Transverse colon (tissue), 4 donors: Measurements from ENCODE around the gene GNAI3. TPM values are rescaled to one million over a fixed set of nuclear protein-coding genes. Genes with fewer than 3 reads are reported as not detected.

ENCODE experiments used
- DNase-seq: peaks from one replicate; pipeline ENCODE4 v3.0.0-alpha.2; 2019
- H3K27ac ChIP-seq, 4 donors: fragments of 200-600 bp; sonication (generic); 2 replicates each; pipeline ENCODE4 v1.5.1; 2016 to 2018; ENCODE audit warnings: inconsistent platforms in 4 of 4
- H3K27me3 ChIP-seq: fragments of 200-600 bp; sonication (generic); 2 replicates; pipeline ENCODE4 v1.5.1; 2017; ENCODE audit warnings: inconsistent platforms
- H3K36me3 ChIP-seq, 4 donors: fragments of 200-600 bp; sonication (generic); 2 replicates each; pipeline ENCODE4 v1.5.1; 2017 to 2019; ENCODE audit warnings: inconsistent platforms in 4 of 4
- H3K4me1 ChIP-seq, 4 donors: fragments of 200-600 bp; sonication (generic); 2 replicates each; pipeline ENCODE4 v1.5.1; 2017 to 2020; ENCODE audit warnings: inconsistent platforms in 4 of 4
- H3K4me3 ChIP-seq, 4 donors: fragments of 200-600 bp; sonication (generic); 1 replicate in 1 of 4; 2 replicates in 3 of 4; pipeline versions ENCODE4 v1.5.1 to v1.6.1; 2017 to 2019; ENCODE audit warnings: inconsistent platforms in 4 of 4
- H3K9me3 ChIP-seq, 2 donors: fragments of 200-600 bp; sonication (generic); 2 replicates each; pipeline ENCODE4 v1.5.1; 2017 to 2019; ENCODE audit warnings: inconsistent platforms in 2 of 2
- EP300 ChIP-seq: sonication (generic); formaldehyde crosslinking; IDR thresholded peaks from one replicate; pipeline ENCODE4 v1.6.1; 2017; ENCODE audit warnings: antibody characterized with exemption, low read depth
- POLR2A ChIP-seq: fragments of 450-650 bp; IDR thresholded peaks from one replicate; pipeline ENCODE4 v1.6.1; 2016; ENCODE audit warnings: antibody characterized with exemption, mild to moderate bottlenecking, moderate library complexity
- POLR2AphosphoS5 ChIP-seq, 3 donors: sonication (generic); formaldehyde crosslinking; IDR thresholded peaks; one replicate each; pipeline ENCODE4 v1.6.1; 2016; ENCODE audit warnings: antibody characterized with exemption in 3 of 3
- WGBS, 2 donors: methylation state at CpG; one replicate each; pipeline ENCODE4 v1.1.5; 2018; ENCODE audit warnings: low coverage in 1 of 2; 5-methylcytosine and 5-hydroxymethylcytosine counted together
- in situ Hi-C, 4 donors: fragments of 200-750 bp; cut with MboI; loops; one replicate each; pipeline versions ENCODE4 v1.15.0 to v1.15.1; 2017; ENCODE audit warnings: low sequenced_read_pairs in 3 of 4, low pct_ligation_motif_present in 1 of 4, low pct_unique_long_range_greater_than_20kb in 1 of 4
- intact Hi-C: fragments of 100-400 bp; cut with DNase I; formaldehyde crosslinking; loops from one replicate; pipeline ENCODE4 v1.15.1; 2023; ENCODE audit warnings: low total_unique reads
- total RNA-seq, 4 donors: library from RNA; depleted of rRNA; stranded (reverse); fragments of >200 nt; gene quantifications; one replicate each; pipeline ENCODE4 v1.1.0, GENCODE V29; 2016
- TF ChIP-seq, protein P1 (sequence below), 5 experiments: fragments of 200-600 bp in 3 of 5; fragments of 450-650 bp in 2 of 5; sonication (generic) in 3 of 5; IDR thresholded peaks; 1 replicate in 2 of 5; 2 replicates in 3 of 5; pipeline ENCODE4 v1.5.1; 2016 to 2017; ENCODE audit warnings: antibody characterized with exemption in 5 of 5, inconsistent platforms in 3 of 5, mild to moderate bottlenecking in 2 of 5, moderate library complexity in 1 of 5

The GNAI3 gene
- total RNA-seq, 4 donors from 2014 or later: 2.2 to 7.5 (median 5.1) TPM

DNA sequence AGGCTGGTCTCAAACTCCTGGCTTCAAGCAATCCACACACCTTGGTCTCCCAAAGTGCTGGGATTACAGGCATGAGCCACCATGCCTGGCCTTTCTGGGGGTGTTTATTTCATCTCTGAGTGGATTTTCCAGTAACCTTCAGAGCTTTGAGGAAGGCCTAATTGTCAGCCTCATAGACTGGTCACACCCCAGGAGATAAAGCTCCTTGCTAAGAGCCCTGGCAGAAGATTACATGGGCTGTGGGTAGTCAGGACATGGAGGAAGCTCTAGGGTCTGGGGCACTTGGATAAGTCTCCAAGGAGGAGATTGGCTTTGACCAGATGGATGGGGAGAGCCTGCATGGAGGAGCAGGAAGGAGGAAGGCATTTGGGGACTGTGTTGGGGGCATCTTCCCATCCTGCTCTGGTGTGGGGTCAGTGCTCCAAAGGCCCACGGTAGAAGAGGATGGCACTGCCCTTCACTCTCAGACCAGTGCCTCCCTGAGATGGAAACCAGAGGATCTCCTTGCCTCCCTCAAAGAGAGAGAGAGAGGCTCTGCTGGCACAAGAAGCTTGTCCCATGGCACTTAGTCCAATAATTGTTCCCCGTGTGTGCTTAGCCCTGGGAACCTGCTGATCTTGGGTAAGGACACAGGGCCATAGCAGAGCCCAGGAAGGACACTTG, 92.8 kb downstream of the GNAI3 start:
- H3K9me3 ChIP-seq: no peaks in the 10 kb centered on the region
- DNase-seq: no peak
- H3K36me3 ChIP-seq: no peaks in the 10 kb centered on the region
- no peaks in the 10 kb centered on the region for H3K27me3 ChIP-seq
- no peak overlapping the region for H3K27ac ChIP-seq
- peaks cover 2 to 13% (median 8%) of the 10 kb centered on the region in 4 donors for H3K4me1 ChIP-seq
- 78 to 80% methylated on average over 1 to 2 of the region's 2 CpGs for WGBS, 2 donors
- in situ Hi-C loops (loop anchor here in 1 of 4 donors (5.0 kb wide), 1 partner anchor 131 kb away; no protein-coding TSS in a partner anchor), intact Hi-C loops (loop anchor here (5.0 kb wide), 1 partner anchor 131 kb away; no protein-coding TSS in a partner anchor)
- H3K4me3 ChIP-seq: no peak overlapping the region
- no peak for TF ChIP-seq POLR2A
- TF ChIP-seq, protein P1, sequence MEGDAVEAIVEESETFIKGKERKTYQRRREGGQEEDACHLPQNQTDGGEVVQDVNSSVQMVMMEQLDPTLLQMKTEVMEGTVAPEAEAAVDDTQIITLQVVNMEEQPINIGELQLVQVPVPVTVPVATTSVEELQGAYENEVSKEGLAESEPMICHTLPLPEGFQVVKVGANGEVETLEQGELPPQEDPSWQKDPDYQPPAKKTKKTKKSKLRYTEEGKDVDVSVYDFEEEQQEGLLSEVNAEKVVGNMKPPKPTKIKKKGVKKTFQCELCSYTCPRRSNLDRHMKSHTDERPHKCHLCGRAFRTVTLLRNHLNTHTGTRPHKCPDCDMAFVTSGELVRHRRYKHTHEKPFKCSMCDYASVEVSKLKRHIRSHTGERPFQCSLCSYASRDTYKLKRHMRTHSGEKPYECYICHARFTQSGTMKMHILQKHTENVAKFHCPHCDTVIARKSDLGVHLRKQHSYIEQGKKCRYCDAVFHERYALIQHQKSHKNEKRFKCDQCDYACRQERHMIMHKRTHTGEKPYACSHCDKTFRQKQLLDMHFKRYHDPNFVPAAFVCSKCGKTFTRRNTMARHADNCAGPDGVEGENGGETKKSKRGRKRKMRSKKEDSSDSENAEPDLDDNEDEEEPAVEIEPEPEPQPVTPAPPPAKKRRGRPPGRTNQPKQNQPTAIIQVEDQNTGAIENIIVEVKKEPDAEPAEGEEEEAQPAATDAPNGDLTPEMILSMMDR (IDR thresholded peaks at IDR 0.05): no peak
- no peak for TF ChIP-seq EP300
- no peak for TF ChIP-seq POLR2AphosphoS5 (IDR thresholded peaks at IDR 0.05)

DNA sequence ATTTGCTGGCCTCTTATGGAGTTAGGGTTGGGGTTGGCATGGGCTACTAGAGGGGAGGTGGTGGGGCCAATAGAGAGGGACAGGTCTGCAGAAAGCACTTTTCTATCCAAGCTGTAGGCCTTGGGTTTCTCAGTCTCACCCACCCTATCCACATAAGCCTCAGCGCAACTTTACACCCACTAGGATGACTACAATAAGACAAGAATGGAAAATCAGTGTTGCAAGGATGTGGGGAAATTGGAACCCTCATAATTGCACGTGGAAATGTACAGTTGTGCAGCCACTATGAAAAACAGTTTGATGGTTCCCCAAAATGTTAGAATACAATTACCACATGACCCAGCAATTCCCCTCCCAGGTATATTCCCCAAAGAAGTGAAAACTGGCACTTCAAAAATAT, 93.4 kb downstream of the GNAI3 start:
- Histone ChIP-seq H3K9me3 (no peaks in the 10 kb centered on the region), H3K27me3 (no peaks in the 10 kb centered on the region), H3K27ac (no peak overlapping the region), H3K4me1 (peaks cover 0 to 9% (median 8%) of the 10 kb centered on the region in 4 donors), H3K36me3 (no peaks in the 10 kb centered on the region), H3K4me3 (no peak overlapping the region)
- no peak for TF ChIP-seq EP300
- TF ChIP-seq, protein P1 (IDR thresholded peaks at IDR 0.05): no peak
- no peak for TF ChIP-seq POLR2AphosphoS5 (IDR thresholded peaks at IDR 0.05)
- TF ChIP-seq POLR2A: no peak
- intact Hi-C loops (loop anchor here (5.0 kb wide), 1 partner anchor 130 kb away; no protein-coding TSS in a partner anchor), in situ Hi-C loops (loop anchor here in 1 of 4 donors (5.0 kb wide), 1 partner anchor 130 kb away; no protein-coding TSS in a partner anchor)
- WGBS, 2 donors: 83 to 93% methylated on average over 2 of the region's 2 CpGs
- no peak for DNase-seq

- in situ Hi-C loops: loop anchor here in 1 of 4 donors (5.0 kb wide), 1 partner anchor 130 kb away; no protein-coding TSS in a partner anchor
- DNase-seq: no peak
- TF ChIP-seq EP300 (no peak), POLR2A (no peak), POLR2AphosphoS5 (IDR thresholded peaks at IDR 0.05) (no peak)
- TF ChIP-seq, protein P1 (IDR thresholded peaks at IDR 0.05): no peak
These were observed 94.2 kb downstream of the GNAI3 start for GRCh38 chr1:109642626-109643025.

GRCh38 chr1:109643385-109644230, 95.2 kb downstream of the GNAI3 start:
- Histone ChIP-seq H3K27ac (no peak overlapping the region), H3K9me3 (no peaks in the 10 kb centered on the region), H3K4me3 (no peak overlapping the region), H3K27me3 (no peaks in the 10 kb centered on the region), H3K4me1 (peaks cover 0 to 9% (median 8%) of the 10 kb centered on the region in 4 donors), H3K36me3 (no peaks in the 10 kb centered on the region)
- intact Hi-C loops: loop anchor here (5.0 kb wide), 1 partner anchor 129 kb away; no protein-coding TSS in a partner anchor
- in situ Hi-C loops: loop anchor here in 1 of 4 donors (5.0 kb wide), 1 partner anchor 129 kb away; no protein-coding TSS in a partner anchor
- 49% methylated on average over 24 of the region's 32 CpGs; no CpG with 5 or more reads in 1 of the 2 donors for WGBS, 2 donors
- DNase-seq: peak; percentile 92
- TF ChIP-seq, protein P1 (IDR thresholded peaks at IDR 0.05): peak; percentile 85 to 90 (median 88)
- TF ChIP-seq POLR2A (no peak), EP300 (no peak), POLR2AphosphoS5 (IDR thresholded peaks at IDR 0.05) (no peak)

More at GRCh38 chr1:109642626-109643025, 94.2 kb downstream of the GNAI3 start:
- peaks cover 0 to 9% (median 8%) of the 10 kb centered on the region in 4 donors for H3K4me1 ChIP-seq
- H3K27ac ChIP-seq: no peak overlapping the region
- intact Hi-C loops: loop anchor here (5.0 kb wide), 1 partner anchor 130 kb away; no protein-coding TSS in a partner anchor
- WGBS, 2 donors: 60 to 62% methylated on average over 3 of the region's 3 CpGs
- no peaks in the 10 kb centered on the region for H3K27me3 ChIP-seq
- no peaks in the 10 kb centered on the region for H3K36me3 ChIP-seq
- no peaks in the 10 kb centered on the region for H3K9me3 ChIP-seq
- H3K4me3 ChIP-seq: no peak overlapping the region
